HepG2 (cell line): Measurements from ENCODE around the gene EID3. TPM values are rescaled to one million over a fixed set of nuclear protein-coding genes. Genes with fewer than 3 reads are reported as not detected.

Source experiments
- ASH2L ChIP-seq: fragments of 300-600, 200-600 bp; sonication (generic); IDR thresholded peaks from 2 replicates; pipeline ENCODE4 v1.7.0; 2017; ENCODE audit warnings: low read depth, mild to moderate bottlenecking, moderate library complexity, mixed read lengths, low read length; ENCODE audit not compliant: insufficient read length
- CTCF ChIP-seq: sonication (generic); formaldehyde crosslinking; IDR thresholded peaks from 2 replicates; pipeline ENCODE4 v1.5.0; 2020; ENCODE audit warnings: mild to moderate bottlenecking, missing genetic modification reagents, moderate library complexity
- ELF4 ChIP-seq: sonication (generic); formaldehyde crosslinking; IDR thresholded peaks from 2 replicates; pipeline ENCODE4 v1.5.0; 2020; ENCODE audit warnings: missing genetic modification reagents, mild to moderate bottlenecking, moderate library complexity, borderline replicate concordance
- HCFC1 ChIP-seq: fragments of 150-350 bp; IDR thresholded peaks from 2 replicates; pipeline ENCODE4 v1.6.1; 2014; ENCODE audit warnings: low read depth, low read length
- HNF4A ChIP-seq: sonication (generic); formaldehyde crosslinking; IDR thresholded peaks from 2 replicates; pipeline ENCODE4 v1.4.0; 2020; ENCODE audit warnings: missing genetic modification reagents
- IRF2 ChIP-seq: IDR thresholded peaks from 2 replicates; pipeline ENCODE4 v1.6.1; 2018; ENCODE audit warnings: missing genetic modification reagents, missing compliant biosample characterization
- KDM5B ChIP-seq: sonication (generic); formaldehyde crosslinking; IDR thresholded peaks from 2 replicates; pipeline ENCODE4 v1.4.0; 2020; ENCODE audit warnings: missing genetic modification reagents, mild to moderate bottlenecking, borderline replicate concordance
- MAX ChIP-seq: IDR thresholded peaks from 2 replicates; pipeline ENCODE4 v1.6.1; 2012; ENCODE audit warnings: inconsistent platforms
- NR2F2 ChIP-seq: IDR thresholded peaks from 2 replicates; pipeline ENCODE4 v1.6.1; 2012; ENCODE audit warnings: low read depth, inconsistent platforms, borderline replicate concordance
- PRDM10 ChIP-seq: sonication (generic); formaldehyde crosslinking; IDR thresholded peaks from 2 replicates; pipeline ENCODE4 v1.4.0; 2020; ENCODE audit warnings: low read depth, missing genetic modification reagents
- SNAPC2 ChIP-seq: sonication (generic); formaldehyde crosslinking; IDR thresholded peaks from 2 replicates; pipeline ENCODE4 v1.8.1; 2022; ENCODE audit warnings: mild to moderate bottlenecking, missing genetic modification reagents
- SP4 ChIP-seq: sonication (generic); formaldehyde crosslinking; IDR thresholded peaks from 2 replicates; pipeline ENCODE4 v1.8.1; 2023; ENCODE audit warnings: mild to moderate bottlenecking, missing genetic modification reagents
- SPEN ChIP-seq: sonication (generic); formaldehyde crosslinking; IDR thresholded peaks from 2 replicates; pipeline ENCODE4 v1.5.1; 2020; ENCODE audit warnings: low read depth, mild to moderate bottlenecking, missing genetic modification reagents
- THAP8 ChIP-seq: sonication (generic); formaldehyde crosslinking; IDR thresholded peaks from 2 replicates; pipeline ENCODE4 v1.5.1; 2020; ENCODE audit warnings: missing genetic modification reagents, mild to moderate bottlenecking, borderline replicate concordance
- ZNF292 ChIP-seq: sonication (generic); formaldehyde crosslinking; IDR thresholded peaks from 2 replicates; pipeline ENCODE4 v1.8.1; 2022; ENCODE audit warnings: mild to moderate bottlenecking, low read depth, missing genetic modification reagents, borderline replicate concordance
- ZNF337 ChIP-seq: sonication (generic); formaldehyde crosslinking; IDR thresholded peaks from 2 replicates; pipeline ENCODE4 v1.5.1; 2020; ENCODE audit warnings: missing genetic modification reagents, low read depth, mild to moderate bottlenecking, borderline replicate concordance
- ZNF510 ChIP-seq: sonication (generic); formaldehyde crosslinking; IDR thresholded peaks from 2 replicates; pipeline ENCODE4 v1.4.0; 2020; ENCODE audit warnings: low read depth, mild to moderate bottlenecking, missing genetic modification reagents
- ZNF709 ChIP-seq: sonication (generic); formaldehyde crosslinking; IDR thresholded peaks from 2 replicates; pipeline ENCODE4 v1.5.0; 2020; ENCODE audit warnings: mild to moderate bottlenecking, missing genetic modification reagents
- ZNF878 ChIP-seq: sonication (generic); formaldehyde crosslinking; IDR thresholded peaks from 2 replicates; pipeline ENCODE4 v1.8.1; 2023; ENCODE audit warnings: mild to moderate bottlenecking, missing genetic modification reagents, moderate library complexity
- ZXDC ChIP-seq: sonication (generic); formaldehyde crosslinking; IDR thresholded peaks from 2 replicates; pipeline ENCODE4 v1.5.0; 2020; ENCODE audit warnings: mild to moderate bottlenecking, missing genetic modification reagents
- polyA plus RNA-seq, 8 experiments: library from polyadenylated mRNA; depleted of rRNA in 3 of 8; stranded (reverse) in 7 of 8; unstranded in 1 of 8; fragments of >200 nt; fragmentation: Illumina TruSeq in 4 of 8; extraction: Trizol in 4 of 8; gene quantifications; 2 replicates each; pipeline versions ENCODE4 v1.2.1 to v1.2.3, GENCODE V29; 2011 to 2016; ENCODE audit warnings: low read depth in 4 of 8, missing spikeins in 1 of 8, mixed read lengths in 1 of 8; ENCODE audit not compliant: insufficient read depth in 1 of 8
- total RNA-seq, 5 experiments: library from RNA; depleted of rRNA; stranded (reverse); fragments of >200 nt; fragmentation: Illumina TruSeq; extraction: Trizol; gene quantifications; 2 replicates each; pipeline ENCODE4 v1.2.3, GENCODE V29; 2016; ENCODE audit warnings: low read depth in 1 of 5

EID3 gene
- total and polyA plus RNA-seq, 2 of the 13 experiments (the other 11 are each of a cell fraction or from before 2014, with no cell fraction given) = 0.38 to 4.5 TPM

GRCh38 chr12:104288635-104289274, 14.8 kb upstream of the EID3 start (continued):
- TF ChIP-seq PRDM10 (CRISPR knock-in tag) = peak; percentile 64
- peak; percentile 88 for TF ChIP-seq SPEN (CRISPR knock-in tag)
- no peak for TF ChIP-seq ASH2L
- peak; percentile 99 for TF ChIP-seq ZNF292 (CRISPR knock-in tag)
- TF ChIP-seq KDM5B = peak; percentile 89; the same call in 1 of the 2 replicates
- peak; percentile 53; the same call in 1 of the 2 replicates for TF ChIP-seq HNF4A (CRISPR knock-in tag)
- peak; percentile 86 for TF ChIP-seq IRF2 (CRISPR knock-in tag)
- peak; percentile 99 for TF ChIP-seq MAX
- peak; percentile 60 for TF ChIP-seq SP4 (CRISPR knock-in tag)
- TF ChIP-seq ZNF337 (CRISPR knock-in tag) = peak; percentile 95
- TF ChIP-seq HCFC1 = no peak
- no peak for TF ChIP-seq NR2F2
- TF ChIP-seq SNAPC2 (CRISPR knock-in tag) = peak; percentile 83; the same call in 1 of the 2 replicates
- no peak; the same call in 1 of the 2 replicates for TF ChIP-seq ELF4
- TF ChIP-seq CTCF (CRISPR knock-in tag) = peak; percentile 51
- TF ChIP-seq THAP8 (CRISPR knock-in tag) = no peak
- TF ChIP-seq ZNF510 = 0 out of 2 replicates have a peak, but pooled peaks have one; percentile 51
- no peak for TF ChIP-seq ZXDC (CRISPR knock-in tag)
- TF ChIP-seq ZNF709 (CRISPR knock-in tag) = peak; percentile 72
- peak; percentile 98 for TF ChIP-seq ZNF878 (CRISPR knock-in tag)
